ENCODE measurements around the gene IRX5. TPM values are rescaled to one million over a fixed set of nuclear protein-coding genes. Genes with fewer than 3 reads are reported as not detected.

IRX5 gene
- total and polyA plus RNA-seq, 7 experiments from 2014 or later, result 0.36 TPM; not detected in 6

- Mint-ChIP-seq H3K4me3 (peak overlapping the region in 6 of 10 donors; percentile 36 to 95 (median 44)), H3K27me3 (peaks cover 64 to 79% (median 69%) of the 10 kb centered on the region in 5 donors), H3K4me1 (peaks cover 18 to 53% (median 36%) of the 10 kb centered on the region in 7 donors), H3K9me3 (peaks cover 0 to 19% (median 5%) of the 10 kb centered on the region in 11 donors), H3K36me3 (peaks cover 0 to 23% (median 0%) of the 10 kb centered on the region in 5 donors), H3K27ac (peak overlapping the region in 1 of 9 donors; percentile 71)
- H3K9me3 ChIP-seq (ENCODE audit: control insufficient read depth in 2 of 3, low read length in 3 of 3), result no peaks in the 10 kb centered on the region
- ATAC-seq (no peak), DNase-seq (no peak)
- no peak overlapping the region for H3K27ac ChIP-seq (ENCODE audit: low read depth, low read length)
- intact Hi-C loops (cut with micrococcal nuclease), result loop anchor here in 1 of 2 donors (5.0 kb wide), 1 partner anchor 395 kb away; no protein-coding TSS in a partner anchor
- no peak overlapping the region for H3K4me3 ChIP-seq (ENCODE audit: low read length)
- ChIA-PET CTCF (no interaction called here), POLR2A (no interaction called here)
- H3K27me3 ChIP-seq (ENCODE audit: control insufficient read depth in 2 of 2, insufficient read depth in 2 of 2, low read length in 2 of 2), result peaks cover 11 to 36% of the 10 kb centered on the region in 2 donors
- H3K36me3 ChIP-seq (ENCODE audit: control insufficient read depth in 2 of 3, insufficient read depth in 3 of 3, low read length in 3 of 3), result no peaks in the 10 kb centered on the region
- peaks cover 7 to 9% of the 10 kb centered on the region in 2 donors for H3K4me1 ChIP-seq (ENCODE audit: control insufficient read depth in 2 of 2, insufficient read depth in 2 of 2, low read length in 2 of 2)
Measured at GRCh38 chr16:54932737-54933254, 2.1 kb downstream of the IRX5 start.

- Histone ChIP-seq H3K4me1 (ENCODE audit: control insufficient read depth in 2 of 2, insufficient read depth in 2 of 2, low read length in 2 of 2) (peaks cover 5 to 7% of the 10 kb centered on the region in 2 donors), H3K4me3 (ENCODE audit: low read length) (no peak overlapping the region), H3K9me3 (ENCODE audit: control insufficient read depth in 2 of 3, low read length in 3 of 3) (no peaks in the 10 kb centered on the region), H3K27me3 (ENCODE audit: control insufficient read depth in 2 of 2, insufficient read depth in 2 of 2, low read length in 2 of 2) (peaks cover 10 to 35% of the 10 kb centered on the region in 2 donors), H3K36me3 (ENCODE audit: control insufficient read depth in 2 of 3, insufficient read depth in 3 of 3, low read length in 3 of 3) (no peaks in the 10 kb centered on the region), H3K27ac (ENCODE audit: low read depth, low read length) (no peak overlapping the region)
- ATAC-seq (no peak), DNase-seq (no peak)
- CTCF ChIA-PET, result no interaction called here
- H3K4me1 Mint-ChIP-seq, result peaks cover 14 to 51% (median 30%) of the 10 kb centered on the region in 7 donors
- H3K27ac Mint-ChIP-seq, result peak overlapping the region in 1 of 9 donors; percentile 76
- POLR2A ChIA-PET, result no interaction called here
- peak overlapping the region in 3 of 10 donors; percentile 15 to 41 (median 36) for H3K4me3 Mint-ChIP-seq
- peaks cover 63 to 79% (median 68%) of the 10 kb centered on the region in 5 donors for H3K27me3 Mint-ChIP-seq
- intact Hi-C loops (cut with micrococcal nuclease), result loop anchor here in 1 of 2 donors (5.0 kb wide), 1 partner anchor 394 kb away; no protein-coding TSS in a partner anchor
- H3K36me3 Mint-ChIP-seq, result peaks cover 0 to 18% (median 0%) of the 10 kb centered on the region in 5 donors
- peaks cover 0 to 16% (median 3%) of the 10 kb centered on the region in 11 donors for H3K9me3 Mint-ChIP-seq
Measured at GRCh38 chr16:54933281-54934011, 2.8 kb downstream of the IRX5 start.

- peaks cover 0 to 11% (median under 1%) of the 10 kb centered on the region in 11 donors for H3K9me3 Mint-ChIP-seq
- Histone ChIP-seq H3K9me3 (ENCODE audit: control insufficient read depth in 2 of 3, low read length in 3 of 3) (no peaks in the 10 kb centered on the region), H3K27ac (ENCODE audit: low read depth, low read length) (no peak overlapping the region), H3K27me3 (ENCODE audit: control insufficient read depth in 2 of 2, insufficient read depth in 2 of 2, low read length in 2 of 2) (peaks cover 10 to 39% of the 10 kb centered on the region in 2 donors), H3K4me1 (ENCODE audit: control insufficient read depth in 2 of 2, insufficient read depth in 2 of 2, low read length in 2 of 2) (peaks cover 2% of the 10 kb centered on the region in 2 donors), H3K36me3 (ENCODE audit: control insufficient read depth in 2 of 3, insufficient read depth in 3 of 3, low read length in 3 of 3) (no peaks in the 10 kb centered on the region), H3K4me3 (ENCODE audit: low read length) (no peak overlapping the region)
- ChIA-PET POLR2A (no interaction called here), CTCF (no interaction called here)
- peaks cover 0 to 14% (median 0%) of the 10 kb centered on the region in 5 donors for H3K36me3 Mint-ChIP-seq
- intact Hi-C loops (cut with micrococcal nuclease), result loop anchor here in 1 of 2 donors (5.0 kb wide), 1 partner anchor 393 kb away; no protein-coding TSS in a partner anchor
- H3K27ac Mint-ChIP-seq, result peak overlapping the region in 1 of 9 donors; percentile 68
- DNase-seq (no peak), ATAC-seq (no peak)
- peaks cover 10 to 44% (median 28%) of the 10 kb centered on the region in 7 donors for H3K4me1 Mint-ChIP-seq
- H3K4me3 Mint-ChIP-seq, result peak overlapping the region in 2 of 10 donors; percentile 10 to 25
- H3K27me3 Mint-ChIP-seq, result peaks cover 66 to 84% (median 74%) of the 10 kb centered on the region in 5 donors
Measured at GRCh38 chr16:54934481-54935265, 4.0 kb downstream of the IRX5 start.

- H3K27me3 ChIP-seq (ENCODE audit: control insufficient read depth in 2 of 2, insufficient read depth in 2 of 2, low read length in 2 of 2), result peaks cover 10 to 43% of the 10 kb centered on the region in 2 donors
- Mint-ChIP-seq H3K4me1 (peaks cover 7 to 41% (median 25%) of the 10 kb centered on the region in 7 donors), H3K27ac (peak overlapping the region in 2 of 9 donors; percentile 41 to 60), H3K4me3 (peak overlapping the region in 1 of 10 donors; percentile 23), H3K36me3 (peaks cover 0 to 12% (median 0%) of the 10 kb centered on the region in 5 donors), H3K9me3 (peaks cover 0 to 10% (median 0%) of the 10 kb centered on the region in 11 donors), H3K27me3 (peaks cover 69 to 84% (median 75%) of the 10 kb centered on the region in 5 donors)
- H3K27ac ChIP-seq (ENCODE audit: low read depth, low read length), result no peak overlapping the region
- intact Hi-C loops (cut with micrococcal nuclease), result no loop called here
- H3K36me3 ChIP-seq (ENCODE audit: control insufficient read depth in 2 of 3, insufficient read depth in 3 of 3, low read length in 3 of 3), result no peaks in the 10 kb centered on the region
- H3K9me3 ChIP-seq (ENCODE audit: control insufficient read depth in 2 of 3, low read length in 3 of 3), result no peaks in the 10 kb centered on the region
- no peak overlapping the region for H3K4me3 ChIP-seq (ENCODE audit: low read length)
- DNase-seq (no peak), ATAC-seq (no peak)
- no peaks in the 10 kb centered on the region for H3K4me1 ChIP-seq (ENCODE audit: control insufficient read depth in 2 of 2, insufficient read depth in 2 of 2, low read length in 2 of 2)
- ChIA-PET CTCF (no interaction called here), POLR2A (no interaction called here)
Measured at GRCh38 chr16:54935266-54935968, 4.8 kb downstream of the IRX5 start.

- intact Hi-C loops (cut with micrococcal nuclease), result loop anchor here in 1 of 2 donors (2.0 kb wide), 1 partner anchor 1044 kb away; no protein-coding TSS in a partner anchor
- H3K27me3 ChIP-seq (ENCODE audit: control insufficient read depth in 2 of 2, insufficient read depth in 2 of 2, low read length in 2 of 2), result peaks cover 10 to 42% of the 10 kb centered on the region in 2 donors
- peaks cover 0 to 15% (median 0%) of the 10 kb centered on the region in 11 donors for H3K9me3 Mint-ChIP-seq
- peaks cover 0 to 12% (median 0%) of the 10 kb centered on the region in 5 donors for H3K36me3 Mint-ChIP-seq
- no peaks in the 10 kb centered on the region for H3K4me1 ChIP-seq (ENCODE audit: control insufficient read depth in 2 of 2, insufficient read depth in 2 of 2, low read length in 2 of 2)
- no peak overlapping the region for H3K4me3 ChIP-seq (ENCODE audit: low read length)
- H3K4me3 Mint-ChIP-seq, result peak overlapping the region in 9 of 10 donors; percentile 39 to 61 (median 50)
- DNase-seq (peak in 1 of 9 donors; percentile 28), ATAC-seq (no peak)
- H3K9me3 ChIP-seq (ENCODE audit: control insufficient read depth in 2 of 3, low read length in 3 of 3), result no peaks in the 10 kb centered on the region
- ChIA-PET CTCF (no interaction called here), POLR2A (no interaction called here)
- peaks cover 7 to 41% (median 25%) of the 10 kb centered on the region in 7 donors for H3K4me1 Mint-ChIP-seq
- H3K27me3 Mint-ChIP-seq, result peaks cover 78 to 90% (median 84%) of the 10 kb centered on the region in 5 donors
- H3K27ac ChIP-seq (ENCODE audit: low read depth, low read length), result no peak overlapping the region
- H3K27ac Mint-ChIP-seq, result peak overlapping the region in 3 of 9 donors; percentile 54 to 58 (median 56)
- no peaks in the 10 kb centered on the region for H3K36me3 ChIP-seq (ENCODE audit: control insufficient read depth in 2 of 3, insufficient read depth in 3 of 3, low read length in 3 of 3)
Measured at GRCh38 chr16:54936201-54936978, 5.7 kb downstream of the IRX5 start.
